Loucy (cell line): ENCODE measurements around the gene NAB2.

Source experiments
- CTCF ChIP-seq: fragments of 200-600 bp; sonication (generic); conservative IDR thresholded peaks from 2 replicates; pipeline ENCODE4 v1.5.1; 2014; ENCODE audit warnings: mild to moderate bottlenecking, antibody characterized with exemption, low read length
- EZH2phosphoT487 ChIP-seq: fragments of 200-600 bp; IDR thresholded peaks from 2 replicates; pipeline ENCODE4 v1.6.1; 2018; ENCODE audit warnings: antibody characterized with exemption, mild to moderate bottlenecking, moderate library complexity, borderline replicate concordance

DNA sequence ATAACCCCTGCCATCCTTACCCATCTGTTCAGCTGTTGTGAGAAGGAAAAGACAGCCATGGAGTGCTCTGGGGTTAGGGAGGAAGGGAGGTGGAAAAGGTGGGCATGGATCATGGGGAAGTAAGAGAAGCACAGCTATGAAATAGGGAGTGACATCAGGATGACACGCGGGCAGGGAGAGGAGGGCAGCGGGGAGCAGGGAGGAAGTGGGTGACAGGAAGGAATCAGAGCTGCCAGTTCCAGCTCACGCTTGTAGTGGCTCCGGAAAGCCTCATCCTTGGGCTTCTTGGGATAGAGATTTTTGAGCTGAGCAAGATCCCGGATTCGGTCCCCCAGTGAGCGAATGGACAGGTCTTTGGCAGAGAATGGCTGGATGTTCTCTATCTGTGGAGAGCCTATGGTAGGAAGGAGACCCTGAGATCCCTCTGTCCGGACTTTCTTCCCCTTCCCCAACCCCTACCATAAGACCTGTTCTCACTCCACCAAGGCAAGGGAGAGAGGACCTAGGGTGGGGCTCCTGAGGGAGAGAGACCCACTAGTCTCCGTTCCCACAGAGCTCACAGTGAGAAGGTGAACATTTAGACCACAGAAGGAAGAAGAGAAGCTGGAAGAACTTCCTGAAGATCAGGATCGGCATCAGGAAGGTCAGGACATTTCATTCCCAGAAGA is 10.3 kb downstream of the NAB2 start:
- no peak for TF ChIP-seq CTCF
- TF ChIP-seq EZH2phosphoT487: no peak
